Mammary epithelial cell (primary cell): ENCODE results near the gene AJM1.

Source experiments
- EZH2 ChIP-seq: IDR thresholded peaks from 2 replicates; pipeline ENCODE4 v1.6.1; 2012; ENCODE audit warnings: low read length, inconsistent platforms, borderline replicate concordance
- TF ChIP-seq, protein P1 (sequence below), 2 donors: IDR thresholded peaks in 1 of 2; conservative IDR thresholded peaks in 1 of 2; 2 replicates each; pipeline ENCODE4 v1.5.1; 2011 to 2012; ENCODE audit warnings: inconsistent platforms in 2 of 2, low read length in 2 of 2, mild to moderate bottlenecking in 2 of 2, control low read depth in 1 of 2, low read depth in 1 of 2; ENCODE audit not compliant: insufficient read depth in 1 of 2; ENCODE audit errors: extremely low read depth in 1 of 2

DNA sequence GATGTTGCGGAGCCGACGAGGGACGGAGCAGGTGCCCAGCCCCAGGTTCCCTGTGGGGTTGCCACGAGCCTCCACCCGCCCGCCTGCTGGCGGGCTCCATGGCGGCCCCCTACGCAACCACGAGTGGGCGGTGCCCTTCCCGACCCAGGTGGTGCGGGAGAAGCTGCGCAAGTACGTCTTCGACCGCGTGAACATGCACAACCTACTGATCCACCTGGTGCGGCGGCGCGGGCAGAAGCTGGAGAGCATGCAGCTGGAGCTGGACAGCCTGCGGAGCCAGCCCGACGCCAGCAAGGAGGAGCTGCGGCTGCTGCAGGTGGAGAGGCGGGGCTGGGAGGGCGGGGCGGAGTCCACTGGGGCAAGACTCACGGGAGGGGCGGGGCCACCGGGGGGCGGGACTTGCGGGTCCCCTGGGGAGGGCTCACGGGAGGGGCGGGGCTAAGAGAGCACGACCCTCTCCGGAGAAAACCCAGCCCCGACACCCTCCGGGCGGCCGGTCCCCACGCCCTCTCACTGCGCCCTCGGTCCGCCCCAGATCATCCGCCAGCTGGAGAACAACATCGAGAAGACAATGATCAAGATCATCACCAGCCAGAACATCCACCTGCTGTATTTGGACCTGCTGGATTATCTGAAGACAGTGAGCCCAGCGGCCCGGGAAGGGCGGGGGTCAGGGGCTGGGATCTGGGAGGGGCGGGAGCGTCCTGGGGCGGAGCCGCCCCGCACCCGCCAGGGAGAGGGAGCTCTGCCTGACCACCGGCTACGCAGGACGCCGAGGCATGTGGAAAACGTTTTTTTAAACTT is 42.2 kb upstream of the AJM1 start:
- TF ChIP-seq, protein P1, sequence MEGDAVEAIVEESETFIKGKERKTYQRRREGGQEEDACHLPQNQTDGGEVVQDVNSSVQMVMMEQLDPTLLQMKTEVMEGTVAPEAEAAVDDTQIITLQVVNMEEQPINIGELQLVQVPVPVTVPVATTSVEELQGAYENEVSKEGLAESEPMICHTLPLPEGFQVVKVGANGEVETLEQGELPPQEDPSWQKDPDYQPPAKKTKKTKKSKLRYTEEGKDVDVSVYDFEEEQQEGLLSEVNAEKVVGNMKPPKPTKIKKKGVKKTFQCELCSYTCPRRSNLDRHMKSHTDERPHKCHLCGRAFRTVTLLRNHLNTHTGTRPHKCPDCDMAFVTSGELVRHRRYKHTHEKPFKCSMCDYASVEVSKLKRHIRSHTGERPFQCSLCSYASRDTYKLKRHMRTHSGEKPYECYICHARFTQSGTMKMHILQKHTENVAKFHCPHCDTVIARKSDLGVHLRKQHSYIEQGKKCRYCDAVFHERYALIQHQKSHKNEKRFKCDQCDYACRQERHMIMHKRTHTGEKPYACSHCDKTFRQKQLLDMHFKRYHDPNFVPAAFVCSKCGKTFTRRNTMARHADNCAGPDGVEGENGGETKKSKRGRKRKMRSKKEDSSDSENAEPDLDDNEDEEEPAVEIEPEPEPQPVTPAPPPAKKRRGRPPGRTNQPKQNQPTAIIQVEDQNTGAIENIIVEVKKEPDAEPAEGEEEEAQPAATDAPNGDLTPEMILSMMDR (conservative IDR thresholded peaks at IDR 0.05 in 1 of 2, IDR thresholded peaks at IDR 0.05 in 1 of 2; ENCODE audit: extremely low read depth in 1 of 2, insufficient read depth in 1 of 2, low read depth in 1 of 2, low read length in 2 of 2) = no peak
- no peak for TF ChIP-seq EZH2
